ENCODE results near the gene TTI1.

TTI1 gene

GRCh38 chr20:37940858-37941257 lies 92.4 kb downstream of the TTI1 start:
- DNase-seq (ENCODE audit: low read depth) = no peak
- TF ChIP-seq CTCF (IDR thresholded peaks at IDR 0.05; ENCODE audit: insufficient read depth, low read depth, low read length, missing control alignments) = no peak
- H3K4me3 ChIP-seq (ENCODE audit: low read depth, low read length) = no peak overlapping the region

- TF ChIP-seq CTCF (IDR thresholded peaks at IDR 0.05; ENCODE audit: insufficient read depth, low read depth, low read length, missing control alignments) = no peak
- no peak overlapping the region for H3K4me3 ChIP-seq (ENCODE audit: low read depth, low read length)
- no peak for DNase-seq (ENCODE audit: low read depth)
Measured at GRCh38 chr20:37939701-37940560, 93.3 kb downstream of the TTI1 start.

- TF ChIP-seq CTCF (IDR thresholded peaks at IDR 0.05; ENCODE audit: insufficient read depth, low read depth, low read length, missing control alignments) = no peak
- no peak overlapping the region for H3K4me3 ChIP-seq (ENCODE audit: low read depth, low read length)
- DNase-seq (ENCODE audit: low read depth) = no peak
Measured at GRCh38 chr20:37938954-37939353, 94.3 kb downstream of the TTI1 start.

GRCh38 chr20:37938181-37938750 lies 95.0 kb downstream of the TTI1 start:
- no peak overlapping the region for H3K4me3 ChIP-seq (ENCODE audit: low read depth, low read length)
- no peak for TF ChIP-seq CTCF (IDR thresholded peaks at IDR 0.05; ENCODE audit: insufficient read depth, low read depth, low read length, missing control alignments)
- DNase-seq (ENCODE audit: low read depth) = no peak

- no peak overlapping the region for H3K4me3 ChIP-seq (ENCODE audit: low read depth, low read length)
- DNase-seq (ENCODE audit: low read depth) = no peak
- no peak for TF ChIP-seq CTCF (IDR thresholded peaks at IDR 0.05; ENCODE audit: insufficient read depth, low read depth, low read length, missing control alignments)
Measured at GRCh38 chr20:37937686-37938085, 95.6 kb downstream of the TTI1 start.

- TF ChIP-seq CTCF (IDR thresholded peaks at IDR 0.05; ENCODE audit: insufficient read depth, low read depth, low read length, missing control alignments) = no peak
- H3K4me3 ChIP-seq (ENCODE audit: low read depth, low read length) = no peak overlapping the region
- DNase-seq (ENCODE audit: low read depth) = no peak
Measured at GRCh38 chr20:37936451-37936850, 96.8 kb downstream of the TTI1 start.

Measured in GM12865 (cell line).